Measurements from ENCODE around the gene C16orf78. TPM values are rescaled to one million over a fixed set of nuclear protein-coding genes. Genes with fewer than 3 reads are reported as not detected.

C16orf78 gene
- total RNA-seq, 6 experiments from 2014 or later = not detected

GRCh38 chr16:49349446-49350168 is 24.0 kb upstream of the C16orf78 start:
- Mint-ChIP-seq H3K27ac (no peak overlapping the region), H3K9me3 (peaks cover 3% of the 10 kb centered on the region; the same call in 1 of the 2 replicates), H3K4me1 (ENCODE audit: low read depth) (no peaks in the 10 kb centered on the region), H3K27me3 (ENCODE audit: insufficient read depth) (0 out of 2 replicates have a peak, but pooled peaks cover 2% of the 10 kb centered on the region), H3K4me3 (no peak overlapping the region), H3K36me3 (ENCODE audit: low read depth) (no peaks in the 10 kb centered on the region)
- TF ChIP-seq, protein P1, sequence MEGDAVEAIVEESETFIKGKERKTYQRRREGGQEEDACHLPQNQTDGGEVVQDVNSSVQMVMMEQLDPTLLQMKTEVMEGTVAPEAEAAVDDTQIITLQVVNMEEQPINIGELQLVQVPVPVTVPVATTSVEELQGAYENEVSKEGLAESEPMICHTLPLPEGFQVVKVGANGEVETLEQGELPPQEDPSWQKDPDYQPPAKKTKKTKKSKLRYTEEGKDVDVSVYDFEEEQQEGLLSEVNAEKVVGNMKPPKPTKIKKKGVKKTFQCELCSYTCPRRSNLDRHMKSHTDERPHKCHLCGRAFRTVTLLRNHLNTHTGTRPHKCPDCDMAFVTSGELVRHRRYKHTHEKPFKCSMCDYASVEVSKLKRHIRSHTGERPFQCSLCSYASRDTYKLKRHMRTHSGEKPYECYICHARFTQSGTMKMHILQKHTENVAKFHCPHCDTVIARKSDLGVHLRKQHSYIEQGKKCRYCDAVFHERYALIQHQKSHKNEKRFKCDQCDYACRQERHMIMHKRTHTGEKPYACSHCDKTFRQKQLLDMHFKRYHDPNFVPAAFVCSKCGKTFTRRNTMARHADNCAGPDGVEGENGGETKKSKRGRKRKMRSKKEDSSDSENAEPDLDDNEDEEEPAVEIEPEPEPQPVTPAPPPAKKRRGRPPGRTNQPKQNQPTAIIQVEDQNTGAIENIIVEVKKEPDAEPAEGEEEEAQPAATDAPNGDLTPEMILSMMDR (IDR thresholded peaks at IDR 0.05) = no peak
- DNase-seq = no peak

DNA sequence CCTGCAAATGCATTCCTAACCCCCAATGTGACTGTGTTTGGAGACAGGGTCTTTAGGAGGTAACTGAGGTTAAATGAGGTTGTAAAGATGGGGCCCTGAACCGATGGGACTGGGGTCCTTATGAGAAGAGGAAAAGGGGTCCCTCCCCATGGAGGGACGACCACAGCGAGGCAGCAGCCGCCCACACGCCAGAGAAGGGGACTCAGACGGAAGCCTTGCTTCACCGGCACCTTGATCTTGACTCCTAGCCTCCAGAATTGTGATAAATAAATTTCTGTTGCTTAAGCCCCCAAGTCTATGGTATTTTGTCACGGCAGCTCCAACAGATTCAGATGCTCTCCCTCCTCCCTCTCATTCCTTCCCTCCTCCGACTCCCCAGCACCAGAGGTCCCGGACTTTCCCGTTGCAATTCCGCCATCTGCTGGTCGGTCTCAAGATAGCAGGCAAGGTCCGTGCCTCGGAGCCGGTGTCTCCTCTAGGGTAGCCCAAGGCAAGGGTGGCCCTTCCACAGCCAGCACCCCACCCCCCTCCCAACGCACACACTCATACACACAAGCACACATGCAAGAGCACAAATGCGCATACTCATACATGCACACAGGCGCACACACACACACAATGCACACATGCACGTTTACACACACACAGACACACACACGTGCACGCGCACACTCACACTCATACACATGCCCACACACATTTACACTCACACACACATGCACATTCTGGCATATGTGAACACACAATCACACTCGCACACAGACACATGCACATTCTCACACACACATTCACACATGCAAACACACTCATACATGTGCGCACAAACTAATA is 23.1 kb upstream of the C16orf78 start:
- Mint-ChIP-seq H3K27me3 (ENCODE audit: insufficient read depth) (peaks cover 2% of the 10 kb centered on the region; the same call in 1 of the 2 replicates), H3K4me3 (no peak overlapping the region), H3K9me3 (no peaks in the 10 kb centered on the region), H3K36me3 (ENCODE audit: low read depth) (no peaks in the 10 kb centered on the region), H3K27ac (no peak overlapping the region), H3K4me1 (ENCODE audit: low read depth) (no peaks in the 10 kb centered on the region)
- DNase-seq = peak; percentile 13
- TF ChIP-seq, protein P1 (IDR thresholded peaks at IDR 0.05) = peak; percentile 89

GRCh38 chr16:49351096-49351487 is 22.5 kb upstream of the C16orf78 start:
- no peak overlapping the region for H3K4me3 Mint-ChIP-seq
- TF ChIP-seq, protein P1 (IDR thresholded peaks at IDR 0.05) = no peak
- no peaks in the 10 kb centered on the region for H3K9me3 Mint-ChIP-seq
- no peaks in the 10 kb centered on the region for H3K4me1 Mint-ChIP-seq (ENCODE audit: low read depth)
- no peak overlapping the region for H3K27ac Mint-ChIP-seq
- DNase-seq = no peak
- H3K27me3 Mint-ChIP-seq (ENCODE audit: insufficient read depth) = peaks cover 2% of the 10 kb centered on the region; the same call in 1 of the 2 replicates
- no peaks in the 10 kb centered on the region for H3K36me3 Mint-ChIP-seq (ENCODE audit: low read depth)

DNA sequence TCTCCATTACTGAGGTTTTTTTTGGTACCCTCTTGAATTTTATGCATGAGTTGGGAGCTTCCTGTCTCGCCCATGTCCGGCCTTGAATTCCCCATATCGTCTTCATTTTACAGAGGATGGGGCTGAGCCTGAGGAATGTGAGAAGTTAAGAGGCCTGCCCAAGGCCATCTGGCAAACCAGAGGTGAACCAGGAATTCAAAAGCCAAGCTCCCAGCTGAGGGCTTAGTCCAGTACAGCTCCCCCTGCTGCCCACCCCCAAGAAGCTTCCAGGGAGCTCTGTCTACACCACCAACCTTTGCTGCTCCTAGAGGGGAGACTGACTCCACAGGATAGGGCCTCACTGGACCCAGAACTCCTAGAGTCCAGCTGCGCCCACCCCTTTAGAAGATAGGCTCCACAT is 20.7 kb upstream of the C16orf78 start:
- no peak for DNase-seq
- Mint-ChIP-seq H3K27me3 (ENCODE audit: insufficient read depth) (peaks cover 2% of the 10 kb centered on the region), H3K27ac (no peak overlapping the region), H3K4me1 (ENCODE audit: low read depth) (no peaks in the 10 kb centered on the region), H3K9me3 (no peaks in the 10 kb centered on the region), H3K36me3 (ENCODE audit: low read depth) (no peaks in the 10 kb centered on the region), H3K4me3 (no peak overlapping the region)
- TF ChIP-seq, protein P1 (IDR thresholded peaks at IDR 0.05) = peak; percentile 41; the same call in 1 of the 2 replicates

- no peak for DNase-seq
- Mint-ChIP-seq H3K36me3 (ENCODE audit: low read depth) (no peaks in the 10 kb centered on the region), H3K4me3 (no peak overlapping the region), H3K4me1 (ENCODE audit: low read depth) (no peaks in the 10 kb centered on the region), H3K27ac (no peak overlapping the region), H3K9me3 (no peaks in the 10 kb centered on the region), H3K27me3 (ENCODE audit: insufficient read depth) (peaks cover 2% of the 10 kb centered on the region)
- TF ChIP-seq, protein P1 (IDR thresholded peaks at IDR 0.05) = no peak
These were observed 19.9 kb upstream of the C16orf78 start for GRCh38 chr16:49353680-49354079.

All from HFFc6 (cell line).